Measurements from ENCODE around the gene VIP.

The VIP gene

GRCh38 chr6:152748843-152749242, 1.8 kb upstream of the VIP start:
- Histone ChIP-seq H3K79me2 (ENCODE audit: control insufficient read depth, low read length) (no peaks in the 10 kb centered on the region), H4K20me1 (ENCODE audit: control insufficient read depth, insufficient read depth, low read depth, low read length) (no peaks in the 10 kb centered on the region), H3K9me3 (ENCODE audit: control insufficient read depth, insufficient read depth, low read length) (no peaks in the 10 kb centered on the region), H3K4me3 (ENCODE audit: low read length) (no peak overlapping the region), H3K9me2 (replicated peaks; ENCODE audit: control insufficient read depth, low read length) (no peaks in the 10 kb centered on the region), H3K27me3 (ENCODE audit: control insufficient read depth, low read length) (no peaks in the 10 kb centered on the region), H3K4me2 (ENCODE audit: low read length) (no peak overlapping the region), H3K36me3 (ENCODE audit: control insufficient read depth, low read length) (no peaks in the 10 kb centered on the region), H3K4me1 (ENCODE audit: control insufficient read depth, low read length) (no peaks in the 10 kb centered on the region), H3F3A (ENCODE audit: control insufficient read depth, insufficient read depth) (no peaks in the 10 kb centered on the region), H3K27ac (ENCODE audit: low read depth, low read length) (no peak overlapping the region)
- TF ChIP-seq CTCF (IDR thresholded peaks at IDR 0.05; ENCODE audit: low read depth, low read length, poor library complexity, severe bottlenecking) (no peak), EZH2phosphoT487 (IDR thresholded peaks at IDR 0.05; ENCODE audit: borderline replicate concordance, low read length) (no peak)

GRCh38 chr6:152749336-152749735, 1.3 kb upstream of the VIP start:
- TF ChIP-seq EZH2phosphoT487 (IDR thresholded peaks at IDR 0.05; ENCODE audit: borderline replicate concordance, low read length): no peak
- TF ChIP-seq CTCF (IDR thresholded peaks at IDR 0.05; ENCODE audit: low read depth, low read length, poor library complexity, severe bottlenecking): no peak
- Histone ChIP-seq H3K4me2 (ENCODE audit: low read length) (no peak overlapping the region), H3K79me2 (ENCODE audit: control insufficient read depth, low read length) (no peaks in the 10 kb centered on the region), H4K20me1 (ENCODE audit: control insufficient read depth, insufficient read depth, low read depth, low read length) (no peaks in the 10 kb centered on the region), H3K9me2 (replicated peaks; ENCODE audit: control insufficient read depth, low read length) (no peaks in the 10 kb centered on the region), H3K9me3 (ENCODE audit: control insufficient read depth, insufficient read depth, low read length) (no peaks in the 10 kb centered on the region), H3K36me3 (ENCODE audit: control insufficient read depth, low read length) (no peaks in the 10 kb centered on the region), H3F3A (ENCODE audit: control insufficient read depth, insufficient read depth) (no peaks in the 10 kb centered on the region), H3K27ac (ENCODE audit: low read depth, low read length) (no peak overlapping the region), H3K27me3 (ENCODE audit: control insufficient read depth, low read length) (no peaks in the 10 kb centered on the region), H3K4me1 (ENCODE audit: control insufficient read depth, low read length) (no peaks in the 10 kb centered on the region), H3K4me3 (ENCODE audit: low read length) (no peak overlapping the region)

GRCh38 chr6:152765331-152765730, 14.7 kb downstream of the VIP start:
- Histone ChIP-seq H3K36me3 (ENCODE audit: control insufficient read depth, low read length) (no peaks in the 10 kb centered on the region), H3K4me1 (ENCODE audit: control insufficient read depth, low read length) (no peaks in the 10 kb centered on the region), H4K20me1 (ENCODE audit: control insufficient read depth, insufficient read depth, low read depth, low read length) (no peaks in the 10 kb centered on the region), H3F3A (ENCODE audit: control insufficient read depth, insufficient read depth) (no peaks in the 10 kb centered on the region), H3K27ac (ENCODE audit: low read depth, low read length) (no peak overlapping the region), H3K4me2 (ENCODE audit: low read length) (no peak overlapping the region), H3K9me2 (replicated peaks; ENCODE audit: control insufficient read depth, low read length) (no peaks in the 10 kb centered on the region), H3K79me2 (ENCODE audit: control insufficient read depth, low read length) (no peaks in the 10 kb centered on the region), H3K27me3 (ENCODE audit: control insufficient read depth, low read length) (no peaks in the 10 kb centered on the region), H3K4me3 (ENCODE audit: low read length) (no peak overlapping the region), H3K9me3 (ENCODE audit: control insufficient read depth, insufficient read depth, low read length) (no peaks in the 10 kb centered on the region)
- TF ChIP-seq EZH2phosphoT487 (IDR thresholded peaks at IDR 0.05; ENCODE audit: borderline replicate concordance, low read length): no peak
- TF ChIP-seq CTCF (IDR thresholded peaks at IDR 0.05; ENCODE audit: low read depth, low read length, poor library complexity, severe bottlenecking): no peak

DNA sequence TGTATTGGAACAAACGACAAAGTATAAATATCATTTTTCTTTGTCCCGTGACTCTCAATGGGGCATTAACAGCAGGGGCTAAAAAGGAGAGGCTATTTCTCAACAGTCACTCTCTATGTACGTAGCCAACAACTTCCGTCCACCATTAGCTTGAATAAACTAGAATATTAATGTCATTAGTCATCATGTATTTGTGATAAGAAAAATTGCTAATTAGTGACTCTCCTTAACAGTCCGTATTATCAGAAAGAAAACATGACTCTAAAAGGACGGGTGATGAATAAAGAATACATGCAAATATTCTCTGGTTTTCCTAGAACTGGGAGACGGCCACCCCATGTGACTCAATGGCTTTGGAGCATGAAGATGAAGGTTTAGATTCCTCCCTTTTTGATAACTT, 18.6 kb downstream of the VIP start:
- no peaks in the 10 kb centered on the region for H3K79me2 ChIP-seq (ENCODE audit: control insufficient read depth, low read length)
- H3K27me3 ChIP-seq (ENCODE audit: control insufficient read depth, low read length): no peaks in the 10 kb centered on the region
- H3K4me1 ChIP-seq (ENCODE audit: control insufficient read depth, low read length): no peaks in the 10 kb centered on the region
- TF ChIP-seq CTCF (IDR thresholded peaks at IDR 0.05; ENCODE audit: low read depth, low read length, poor library complexity, severe bottlenecking): no peak
- no peak for TF ChIP-seq EZH2phosphoT487 (IDR thresholded peaks at IDR 0.05; ENCODE audit: borderline replicate concordance, low read length)
- no peaks in the 10 kb centered on the region for H3K9me3 ChIP-seq (ENCODE audit: control insufficient read depth, insufficient read depth, low read length)
- no peaks in the 10 kb centered on the region for H3K9me2 ChIP-seq (replicated peaks; ENCODE audit: control insufficient read depth, low read length)
- H3F3A ChIP-seq (ENCODE audit: control insufficient read depth, insufficient read depth): no peaks in the 10 kb centered on the region
- no peak overlapping the region for H3K4me3 ChIP-seq (ENCODE audit: low read length)
- no peak overlapping the region for H3K4me2 ChIP-seq (ENCODE audit: low read length)
- H4K20me1 ChIP-seq (ENCODE audit: control insufficient read depth, insufficient read depth, low read depth, low read length): no peaks in the 10 kb centered on the region
- H3K36me3 ChIP-seq (ENCODE audit: control insufficient read depth, low read length): no peaks in the 10 kb centered on the region
- H3K27ac ChIP-seq (ENCODE audit: low read depth, low read length): no peak overlapping the region

Measured in DOHH2 (cell line).